ENCODE data around the gene C12orf57. TPM values are rescaled to one million over a fixed set of nuclear protein-coding genes. Genes with fewer than 3 reads are reported as not detected.

The C12orf57 gene
- total RNA-seq, 4 donors from 2014 or later: 303 to 452 (median 386) TPM

DNA sequence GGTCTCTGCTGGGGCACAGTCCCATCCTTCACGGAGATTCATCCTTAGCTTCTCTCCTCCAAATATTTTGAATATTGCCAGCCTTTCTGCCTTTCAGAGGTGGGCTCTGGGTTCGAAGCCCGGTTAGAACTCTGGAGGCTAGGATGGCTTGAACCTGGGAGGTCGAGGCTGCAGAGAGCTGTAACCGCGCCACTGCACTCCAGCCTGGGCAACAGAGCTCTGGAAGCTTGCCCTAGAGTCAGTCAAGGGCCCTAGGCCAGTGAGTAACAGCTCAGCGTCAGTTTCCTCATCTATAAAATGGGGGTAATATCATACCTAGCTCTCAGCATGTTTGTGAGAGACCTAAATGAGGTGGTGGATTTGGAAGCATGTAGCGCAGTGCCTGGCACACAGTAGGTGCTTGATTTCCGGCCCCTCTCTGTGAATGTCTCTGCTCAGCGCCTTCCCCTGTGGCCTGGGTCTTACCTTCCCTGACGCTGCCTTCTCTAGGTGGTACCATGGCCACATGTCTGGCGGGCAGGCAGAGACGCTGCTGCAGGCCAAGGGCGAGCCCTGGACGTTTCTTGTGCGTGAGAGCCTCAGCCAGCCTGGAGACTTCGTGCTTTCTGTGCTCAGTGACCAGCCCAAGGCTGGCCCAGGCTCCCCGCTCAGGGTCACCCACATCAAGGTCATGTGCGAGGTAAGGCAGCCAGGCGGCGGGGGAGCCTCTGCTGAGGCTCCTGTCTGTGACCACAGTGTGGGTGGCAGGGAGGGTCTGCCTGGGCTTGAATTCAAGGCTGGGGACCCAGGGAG lies 10.7 kb downstream of the C12orf57 start:
- 77 to 80% methylated on average over 1 to 18 of the region's 21 CpGs for WGBS, 2 donors (ENCODE audit: low coverage in 1 of 2)
- H3K9me3 ChIP-seq: no peaks in the 10 kb centered on the region
- H3K27me3 ChIP-seq: no peaks in the 10 kb centered on the region
- peak overlapping the region in 1 of 4 donors; percentile 49 for H3K4me3 ChIP-seq
- no peaks in the 10 kb centered on the region for H3K36me3 ChIP-seq
- intact Hi-C loops (cut with DNase I; ENCODE audit: low total_unique reads): no loop called here
- no peak for DNase-seq
- no peak for TF ChIP-seq EP300 (IDR thresholded peaks at IDR 0.05; ENCODE audit: low read depth)
- no peak for TF ChIP-seq POLR2AphosphoS5 (IDR thresholded peaks at IDR 0.05)
- TF ChIP-seq, protein P1, sequence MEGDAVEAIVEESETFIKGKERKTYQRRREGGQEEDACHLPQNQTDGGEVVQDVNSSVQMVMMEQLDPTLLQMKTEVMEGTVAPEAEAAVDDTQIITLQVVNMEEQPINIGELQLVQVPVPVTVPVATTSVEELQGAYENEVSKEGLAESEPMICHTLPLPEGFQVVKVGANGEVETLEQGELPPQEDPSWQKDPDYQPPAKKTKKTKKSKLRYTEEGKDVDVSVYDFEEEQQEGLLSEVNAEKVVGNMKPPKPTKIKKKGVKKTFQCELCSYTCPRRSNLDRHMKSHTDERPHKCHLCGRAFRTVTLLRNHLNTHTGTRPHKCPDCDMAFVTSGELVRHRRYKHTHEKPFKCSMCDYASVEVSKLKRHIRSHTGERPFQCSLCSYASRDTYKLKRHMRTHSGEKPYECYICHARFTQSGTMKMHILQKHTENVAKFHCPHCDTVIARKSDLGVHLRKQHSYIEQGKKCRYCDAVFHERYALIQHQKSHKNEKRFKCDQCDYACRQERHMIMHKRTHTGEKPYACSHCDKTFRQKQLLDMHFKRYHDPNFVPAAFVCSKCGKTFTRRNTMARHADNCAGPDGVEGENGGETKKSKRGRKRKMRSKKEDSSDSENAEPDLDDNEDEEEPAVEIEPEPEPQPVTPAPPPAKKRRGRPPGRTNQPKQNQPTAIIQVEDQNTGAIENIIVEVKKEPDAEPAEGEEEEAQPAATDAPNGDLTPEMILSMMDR (IDR thresholded peaks at IDR 0.05): no peak
- no peak for TF ChIP-seq POLR2A (IDR thresholded peaks at IDR 0.05)
- in situ Hi-C loops (cut with MboI; ENCODE audit: low pct_ligation_motif_present in 1 of 4, low pct_unique_long_range_greater_than_20kb in 1 of 4, low sequenced_read_pairs in 3 of 4): no loop called here
- peaks cover 0 to 32% (median 6%) of the 10 kb centered on the region in 4 donors for H3K4me1 ChIP-seq
- peak overlapping the region; percentile 77 to 89 (median 82) for H3K27ac ChIP-seq

DNA sequence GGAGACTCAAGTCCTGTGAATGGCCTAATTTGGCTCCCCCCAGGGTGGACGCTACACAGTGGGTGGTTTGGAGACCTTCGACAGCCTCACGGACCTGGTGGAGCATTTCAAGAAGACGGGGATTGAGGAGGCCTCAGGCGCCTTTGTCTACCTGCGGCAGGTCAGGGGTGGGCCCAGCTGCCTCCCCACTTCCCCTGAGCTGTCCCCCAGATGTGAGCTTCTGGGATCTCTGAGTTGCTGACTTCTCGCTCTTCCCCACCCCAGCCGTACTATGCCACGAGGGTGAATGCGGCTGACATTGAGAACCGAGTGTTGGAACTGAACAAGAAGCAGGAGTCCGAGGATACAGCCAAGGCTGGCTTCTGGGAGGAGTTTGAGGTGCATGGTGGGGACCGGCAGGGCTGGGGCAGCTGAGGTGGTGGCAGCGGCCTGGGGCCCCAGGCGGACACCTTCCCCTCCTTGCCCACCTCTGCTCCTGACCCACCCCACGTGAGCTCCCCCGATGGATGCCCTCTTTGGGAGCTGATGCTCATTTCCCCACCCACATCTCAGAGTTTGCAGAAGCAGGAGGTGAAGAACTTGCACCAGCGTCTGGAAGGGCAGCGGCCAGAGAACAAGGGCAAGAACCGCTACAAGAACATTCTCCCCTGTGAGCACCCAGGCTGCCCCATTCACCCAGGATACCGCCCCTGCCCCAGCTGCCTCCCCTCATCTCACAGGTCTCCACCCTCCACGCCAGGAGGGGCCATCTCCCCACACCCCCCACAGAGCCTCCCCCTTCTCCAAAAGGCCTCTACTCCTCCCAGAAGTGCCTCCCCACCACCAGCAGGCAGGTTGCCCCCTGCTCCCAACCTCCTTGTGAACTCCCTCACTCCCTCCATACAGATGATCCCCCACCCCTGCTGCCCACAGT lies 11.5 kb downstream of the C12orf57 start:
- TF ChIP-seq POLR2AphosphoS5 (IDR thresholded peaks at IDR 0.05): no peak
- TF ChIP-seq, protein P1 (IDR thresholded peaks at IDR 0.05): no peak
- no peak for TF ChIP-seq POLR2A (IDR thresholded peaks at IDR 0.05)
- no peak for TF ChIP-seq EP300 (IDR thresholded peaks at IDR 0.05; ENCODE audit: low read depth)
- H3K27me3 ChIP-seq: no peaks in the 10 kb centered on the region
- peaks cover 4 to 35% (median 11%) of the 10 kb centered on the region in 4 donors for H3K4me1 ChIP-seq
- peak overlapping the region; percentile 77 to 95 (median 86) for H3K27ac ChIP-seq
- WGBS, 2 donors (ENCODE audit: low coverage in 1 of 2): 85 to 92% methylated on average over 4 to 22 of the region's 22 CpGs
- in situ Hi-C loops (cut with MboI; ENCODE audit: low pct_ligation_motif_present in 1 of 4, low pct_unique_long_range_greater_than_20kb in 1 of 4, low sequenced_read_pairs in 3 of 4) (no loop called here), intact Hi-C loops (cut with DNase I; ENCODE audit: low total_unique reads) (no loop called here)
- H3K4me3 ChIP-seq: no peak overlapping the region
- DNase-seq: peak; percentile 7
- no peaks in the 10 kb centered on the region for H3K36me3 ChIP-seq
- no peaks in the 10 kb centered on the region for H3K9me3 ChIP-seq

DNA sequence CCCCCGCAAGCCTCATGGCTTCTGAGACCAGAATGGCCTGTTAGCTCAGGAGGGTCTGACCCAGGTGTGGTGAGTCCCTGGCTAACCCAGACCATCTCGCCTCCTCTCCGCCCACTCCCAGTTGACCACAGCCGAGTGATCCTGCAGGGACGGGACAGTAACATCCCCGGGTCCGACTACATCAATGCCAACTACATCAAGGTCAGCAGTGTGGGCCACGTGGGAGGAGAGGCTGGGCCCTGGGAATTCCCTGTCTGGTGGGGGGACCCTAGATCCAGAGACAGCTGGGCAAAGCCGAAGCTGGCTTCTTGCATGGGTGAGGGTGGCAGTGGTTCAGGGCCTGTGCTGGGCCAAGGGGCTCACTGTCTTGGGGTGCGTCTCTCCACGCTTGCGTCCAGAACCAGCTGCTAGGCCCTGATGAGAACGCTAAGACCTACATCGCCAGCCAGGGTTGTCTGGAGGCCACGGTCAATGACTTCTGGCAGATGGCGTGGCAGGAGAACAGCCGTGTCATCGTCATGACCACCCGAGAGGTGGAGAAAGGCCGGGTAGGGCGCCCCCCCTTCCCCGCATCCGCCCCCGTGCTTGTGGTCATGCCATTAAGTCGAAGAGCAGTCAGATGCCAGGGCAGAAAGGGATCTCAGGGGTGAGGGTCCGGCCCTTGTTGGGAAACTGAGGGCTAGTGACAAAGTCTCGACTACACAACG lies 12.4 kb downstream of the C12orf57 start:
- DNase-seq: no peak
- Histone ChIP-seq H3K9me3 (no peaks in the 10 kb centered on the region), H3K4me3 (no peak overlapping the region), H3K36me3 (no peaks in the 10 kb centered on the region), H3K27ac (peak overlapping the region; percentile 4 to 95 (median 86)), H3K27me3 (no peaks in the 10 kb centered on the region), H3K4me1 (peaks cover 12 to 42% (median 18%) of the 10 kb centered on the region in 4 donors)
- WGBS, 2 donors (ENCODE audit: low coverage in 1 of 2): 82% methylated on average over 28 of the region's 28 CpGs; no CpG with 5 or more reads in 1 of the 2 donors
- in situ Hi-C loops (cut with MboI; ENCODE audit: low pct_ligation_motif_present in 1 of 4, low pct_unique_long_range_greater_than_20kb in 1 of 4, low sequenced_read_pairs in 3 of 4) (no loop called here), intact Hi-C loops (cut with DNase I; ENCODE audit: low total_unique reads) (no loop called here)
- TF ChIP-seq, protein P1 (IDR thresholded peaks at IDR 0.05): no peak
- TF ChIP-seq EP300 (IDR thresholded peaks at IDR 0.05; ENCODE audit: low read depth): no peak
- no peak for TF ChIP-seq POLR2A (IDR thresholded peaks at IDR 0.05)
- no peak for TF ChIP-seq POLR2AphosphoS5 (IDR thresholded peaks at IDR 0.05)

Measured in transverse colon (tissue), 4 donors.